GM12874 (cell line): ENCODE results near the gene NEGR1.

ENCODE experiments used
- CTCF ChIP-seq: IDR thresholded peaks from 2 replicates; pipeline ENCODE4 v1.5.1; 2011; ENCODE audit warnings: low read depth, mild to moderate bottlenecking, control low read depth, low read length, moderate library complexity; ENCODE audit not compliant: insufficient read depth

Gene NEGR1

GRCh38 chr1:72285074-72285425 lies 2.7 kb upstream of the NEGR1 start:
- no peak for TF ChIP-seq CTCF

- TF ChIP-seq CTCF = no peak
Observed at GRCh38 chr1:72284348-72285073, 2.2 kb upstream of the NEGR1 start.

GRCh38 chr1:72284084-72284347 lies 1.7 kb upstream of the NEGR1 start:
- no peak for TF ChIP-seq CTCF

- no peak for TF ChIP-seq CTCF
Observed at GRCh38 chr1:72283307-72284083, 1.2 kb upstream of the NEGR1 start.

GRCh38 chr1:72283022-72283306 lies 625 bp upstream of the NEGR1 start:
- TF ChIP-seq CTCF = no peak

GRCh38 chr1:72281637-72282270 lies 585 bp downstream of the NEGR1 start:
- TF ChIP-seq CTCF = no peak

GRCh38 chr1:72281144-72281543 lies 1.2 kb downstream of the NEGR1 start:
- no peak for TF ChIP-seq CTCF
